GM12878 (cell line): Measurements from ENCODE around the gene VN1R5. TPM values are rescaled to one million over a fixed set of nuclear protein-coding genes. Genes with fewer than 3 reads are reported as not detected.

ENCODE experiments used
- BACH1 ChIP-seq: fragments of 450-650 bp; IDR thresholded peaks from 2 replicates; pipeline ENCODE4 v1.6.1; 2017; ENCODE audit warnings: mild to moderate bottlenecking, borderline replicate concordance
- CEBPB ChIP-seq, 2 experiments: fragments of 150-350 bp in 1 of 2; IDR thresholded peaks; 2 replicates each; pipeline ENCODE4 v1.6.1; 2012 to 2014; ENCODE audit warnings: low read depth in 2 of 2, low read length in 2 of 2, borderline replicate concordance in 1 of 2, inconsistent platforms in 1 of 2
- CREM ChIP-seq: IDR thresholded peaks from 2 replicates; pipeline ENCODE4 v1.6.1; 2014; ENCODE audit warnings: antibody characterized with exemption, low read depth
- EED ChIP-seq: sonication (generic); IDR thresholded peaks from 2 replicates; pipeline ENCODE4 v1.6.1; 2016; ENCODE audit warnings: antibody characterized with exemption, low read depth
- HDAC6 ChIP-seq: fragments of 200-600 bp; sonication (generic); IDR thresholded peaks from one replicate; pipeline ENCODE4 v1.8.0; 2017; ENCODE audit warnings: antibody characterized with exemption; ENCODE audit not compliant: unreplicated experiment
- HDGF ChIP-seq: fragments of 450-650 bp; IDR thresholded peaks from 2 replicates; pipeline ENCODE4 v1.6.1; 2016; ENCODE audit warnings: antibody characterized with exemption
- IRF4 ChIP-seq: IDR thresholded peaks from 2 replicates; pipeline ENCODE4 v1.6.1; 2011; ENCODE audit warnings: low read depth, low read length
- MEF2A ChIP-seq: IDR thresholded peaks from 2 replicates; pipeline ENCODE4 v1.6.1; 2011; ENCODE audit warnings: low read depth, mild to moderate bottlenecking, low read length, moderate library complexity; ENCODE audit not compliant: insufficient read depth
- MXI1 ChIP-seq: fragments of 150-350 bp; IDR thresholded peaks from 2 replicates; pipeline ENCODE4 v1.6.1; 2011; ENCODE audit warnings: low read depth, mild to moderate bottlenecking, inconsistent platforms, low read length, improper control_type of control experiment
- NR2F1 ChIP-seq: fragments of 450-650 bp; conservative IDR thresholded peaks from 2 replicates; pipeline ENCODE4 v1.6.1; 2017; ENCODE audit warnings: mild to moderate bottlenecking
- RAD21 ChIP-seq: IDR thresholded peaks from 2 replicates; pipeline ENCODE4 v1.6.1; 2011; ENCODE audit warnings: mild to moderate bottlenecking, low read depth, low read length, moderate library complexity; ENCODE audit not compliant: insufficient read depth
- RFX5 ChIP-seq: IDR thresholded peaks from 2 replicates; pipeline ENCODE4 v1.6.1; 2011; ENCODE audit warnings: low read depth, low read length, improper control_type of control experiment
- SIN3A ChIP-seq: IDR thresholded peaks from 2 replicates; pipeline ENCODE4 v1.6.1; 2012; ENCODE audit warnings: low read depth, low read length, improper control_type of control experiment
- SIX5 ChIP-seq: IDR thresholded peaks from 2 replicates; pipeline ENCODE4 v1.6.1; 2011; ENCODE audit warnings: mild to moderate bottlenecking, low read depth, low read length, moderate library complexity; ENCODE audit not compliant: severe bottlenecking
- SREBF2 ChIP-seq: IDR thresholded peaks from 2 replicates; pipeline ENCODE4 v1.6.1; 2012; ENCODE audit warnings: mild to moderate bottlenecking, low read length
- STAT3 ChIP-seq: IDR thresholded peaks from 2 replicates; pipeline ENCODE4 v1.6.1; 2011; ENCODE audit warnings: low read depth, low read length, improper control_type of control experiment
- SUPT20H ChIP-seq: IDR thresholded peaks from 2 replicates; pipeline ENCODE4 v1.6.1; 2011; ENCODE audit warnings: low read depth, mild to moderate bottlenecking, low read length, moderate library complexity, borderline replicate concordance; ENCODE audit not compliant: control insufficient read depth
- TARDBP ChIP-seq: IDR thresholded peaks from 2 replicates; pipeline ENCODE4 v1.6.1; 2016; ENCODE audit warnings: borderline replicate concordance
- TCF3 ChIP-seq: IDR thresholded peaks from 2 replicates; pipeline ENCODE4 v1.6.1; 2012; ENCODE audit warnings: low read depth, mild to moderate bottlenecking, low read length, borderline replicate concordance; ENCODE audit not compliant: insufficient read depth
- ZZZ3 ChIP-seq: IDR thresholded peaks from 2 replicates; pipeline ENCODE4 v1.6.1; 2011; ENCODE audit warnings: low read depth; ENCODE audit not compliant: control insufficient read depth, insufficient read length
- polyA plus RNA-seq, 11 experiments: library from polyadenylated mRNA; depleted of rRNA in 4 of 11; unstranded in 6 of 11; stranded (reverse) in 5 of 11; fragments of >200 nt; fragmentation: Nextera tagmentation in 4 of 11; fragmentation: Illumina TruSeq in 1 of 11; extraction: Ambion mirVana in 4 of 11; extraction: Trizol in 1 of 11; gene quantifications; 1 replicate in 1 of 11; 2 replicates in 10 of 11; pipeline versions ENCODE4 v1.2.1 to v1.2.3, GENCODE V29; 2011 to 2016; ENCODE audit warnings: inconsistent platforms in 2 of 11, missing spikeins in 2 of 11, low read depth in 1 of 11
- total RNA-seq, 4 experiments: library from RNA; depleted of rRNA in 3 of 4; stranded (reverse); fragments of >200 nt in 3 of 4; fragmentation: Illumina TruSeq in 1 of 4; extraction: Trizol in 1 of 4; gene quantifications; 2 replicates each; pipeline versions ENCODE4 v1.2.1 to v1.2.3, GENCODE V29; 2013 to 2021
- TF ChIP-seq, protein P1 (sequence below): fragments of 450-650 bp; IDR thresholded peaks from 2 replicates; pipeline ENCODE4 v1.6.1; 2014; ENCODE audit warnings: mild to moderate bottlenecking
- TF ChIP-seq, protein P2 (sequence below): IDR thresholded peaks from 2 replicates; pipeline ENCODE4 v1.6.1; 2011; ENCODE audit warnings: borderline replicate concordance, low read depth, mild to moderate bottlenecking, moderate library complexity, low read length; ENCODE audit not compliant: insufficient read depth, poor library complexity, severe bottlenecking
- TF ChIP-seq, protein P3 (sequence below): fragments of 450-650 bp; IDR thresholded peaks from 2 replicates; pipeline ENCODE4 v1.6.1; 2016; ENCODE audit warnings: mild to moderate bottlenecking, moderate library complexity, borderline replicate concordance
- TF ChIP-seq, protein P4 (sequence below): IDR thresholded peaks from 2 replicates; pipeline ENCODE4 v1.6.1; 2012; ENCODE audit warnings: low read depth, low read length, improper control_type of control experiment

The VN1R5 gene
- total and polyA plus RNA-seq, 10 of the 15 experiments (the other 5 are each of a cell fraction or from before 2014, with no cell fraction given), result not detected

DNA sequence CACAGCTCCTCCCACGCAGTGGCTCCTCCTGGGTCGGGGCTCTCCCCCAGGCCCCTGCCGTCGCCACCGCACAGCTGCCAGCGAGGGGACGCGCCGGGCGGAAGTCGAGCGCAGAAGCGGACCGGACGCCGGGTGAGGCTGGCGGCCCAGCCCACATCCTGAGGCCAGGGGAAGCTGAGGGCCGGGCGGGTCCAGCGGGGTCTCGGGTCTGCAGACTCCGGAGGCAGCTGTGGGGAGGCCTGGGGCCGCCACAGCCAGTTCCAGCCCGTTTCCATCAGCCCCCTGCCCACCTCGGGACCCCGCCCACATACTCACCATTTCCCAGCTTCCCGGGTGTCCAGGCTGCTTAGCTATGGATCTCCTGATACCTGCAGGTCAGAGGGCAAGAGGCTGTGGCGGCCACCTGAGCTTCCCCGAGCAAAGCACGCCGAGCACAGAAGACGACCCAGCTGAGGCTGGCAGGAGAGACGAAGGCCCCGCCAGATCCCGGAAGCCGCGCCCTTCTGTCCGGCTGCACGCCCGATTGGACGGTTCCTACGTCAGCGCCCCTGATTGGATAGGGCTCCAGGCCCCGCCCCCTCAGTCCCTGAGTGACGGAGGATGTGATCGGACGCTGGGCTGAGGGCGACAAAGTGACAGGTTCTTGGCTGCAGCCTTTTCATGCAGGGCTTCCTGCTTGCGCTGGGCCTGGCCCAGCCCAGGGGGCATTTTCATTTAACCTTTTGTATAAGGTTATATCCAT, 45.3 kb upstream of the VN1R5 start (continued):
- TF ChIP-seq, protein P1, sequence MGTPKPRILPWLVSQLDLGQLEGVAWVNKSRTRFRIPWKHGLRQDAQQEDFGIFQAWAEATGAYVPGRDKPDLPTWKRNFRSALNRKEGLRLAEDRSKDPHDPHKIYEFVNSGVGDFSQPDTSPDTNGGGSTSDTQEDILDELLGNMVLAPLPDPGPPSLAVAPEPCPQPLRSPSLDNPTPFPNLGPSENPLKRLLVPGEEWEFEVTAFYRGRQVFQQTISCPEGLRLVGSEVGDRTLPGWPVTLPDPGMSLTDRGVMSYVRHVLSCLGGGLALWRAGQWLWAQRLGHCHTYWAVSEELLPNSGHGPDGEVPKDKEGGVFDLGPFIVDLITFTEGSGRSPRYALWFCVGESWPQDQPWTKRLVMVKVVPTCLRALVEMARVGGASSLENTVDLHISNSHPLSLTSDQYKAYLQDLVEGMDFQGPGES, result peak; percentile 77
- no peak for TF ChIP-seq SUPT20H
- TF ChIP-seq, protein P2, sequence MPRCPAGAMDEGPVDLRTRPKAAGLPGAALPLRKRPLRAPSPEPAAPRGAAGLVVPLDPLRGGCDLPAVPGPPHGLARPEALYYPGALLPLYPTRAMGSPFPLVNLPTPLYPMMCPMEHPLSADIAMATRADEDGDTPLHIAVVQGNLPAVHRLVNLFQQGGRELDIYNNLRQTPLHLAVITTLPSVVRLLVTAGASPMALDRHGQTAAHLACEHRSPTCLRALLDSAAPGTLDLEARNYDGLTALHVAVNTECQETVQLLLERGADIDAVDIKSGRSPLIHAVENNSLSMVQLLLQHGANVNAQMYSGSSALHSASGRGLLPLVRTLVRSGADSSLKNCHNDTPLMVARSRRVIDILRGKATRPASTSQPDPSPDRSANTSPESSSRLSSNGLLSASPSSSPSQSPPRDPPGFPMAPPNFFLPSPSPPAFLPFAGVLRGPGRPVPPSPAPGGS, result peak; percentile 46
- no peak for TF ChIP-seq SIX5
- TF ChIP-seq ZZZ3, result no peak
- 0 out of 2 replicates have a peak, but pooled peaks have one; percentile 15 for TF ChIP-seq EED
- TF ChIP-seq, protein P3, sequence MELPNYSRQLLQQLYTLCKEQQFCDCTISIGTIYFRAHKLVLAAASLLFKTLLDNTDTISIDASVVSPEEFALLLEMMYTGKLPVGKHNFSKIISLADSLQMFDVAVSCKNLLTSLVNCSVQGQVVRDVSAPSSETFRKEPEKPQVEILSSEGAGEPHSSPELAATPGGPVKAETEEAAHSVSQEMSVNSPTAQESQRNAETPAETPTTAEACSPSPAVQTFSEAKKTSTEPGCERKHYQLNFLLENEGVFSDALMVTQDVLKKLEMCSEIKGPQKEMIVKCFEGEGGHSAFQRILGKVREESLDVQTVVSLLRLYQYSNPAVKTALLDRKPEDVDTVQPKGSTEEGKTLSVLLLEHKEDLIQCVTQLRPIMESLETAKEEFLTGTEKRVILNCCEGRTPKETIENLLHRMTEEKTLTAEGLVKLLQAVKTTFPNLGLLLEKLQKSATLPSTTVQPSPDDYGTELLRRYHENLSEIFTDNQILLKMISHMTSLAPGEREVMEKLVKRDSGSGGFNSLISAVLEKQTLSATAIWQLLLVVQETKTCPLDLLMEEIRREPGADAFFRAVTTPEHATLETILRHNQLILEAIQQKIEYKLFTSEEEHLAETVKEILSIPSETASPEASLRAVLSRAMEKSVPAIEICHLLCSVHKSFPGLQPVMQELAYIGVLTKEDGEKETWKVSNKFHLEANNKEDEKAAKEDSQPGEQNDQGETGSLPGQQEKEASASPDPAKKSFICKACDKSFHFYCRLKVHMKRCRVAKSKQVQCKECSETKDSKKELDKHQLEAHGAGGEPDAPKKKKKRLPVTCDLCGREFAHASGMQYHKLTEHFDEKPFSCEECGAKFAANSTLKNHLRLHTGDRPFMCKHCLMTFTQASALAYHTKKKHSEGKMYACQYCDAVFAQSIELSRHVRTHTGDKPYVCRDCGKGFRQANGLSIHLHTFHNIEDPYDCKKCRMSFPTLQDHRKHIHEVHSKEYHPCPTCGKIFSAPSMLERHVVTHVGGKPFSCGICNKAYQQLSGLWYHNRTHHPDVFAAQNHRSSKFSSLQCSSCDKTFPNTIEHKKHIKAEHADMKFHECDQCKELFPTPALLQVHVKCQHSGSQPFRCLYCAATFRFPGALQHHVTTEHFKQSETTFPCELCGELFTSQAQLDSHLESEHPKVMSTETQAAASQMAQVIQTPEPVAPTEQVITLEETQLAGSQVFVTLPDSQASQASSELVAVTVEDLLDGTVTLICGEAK, result peak; percentile 45; the same call in 1 of the 2 replicates
- TF ChIP-seq MEF2A, result no peak
- peak; percentile 88 for TF ChIP-seq HDGF
- no peak; the same call in 1 of the 2 replicates for TF ChIP-seq BACH1
- no peak for TF ChIP-seq STAT3
- TF ChIP-seq HDAC6, result peak; percentile 32
- TF ChIP-seq SIN3A, result peak; percentile 97
- no peak for TF ChIP-seq RAD21
- TF ChIP-seq TCF3, result peak; percentile 60; the same call in 1 of the 2 replicates
- no peak for TF ChIP-seq CEBPB (IDR thresholded peaks at IDR 0.05; ENCODE audit: borderline replicate concordance in 1 of 2, low read depth in 2 of 2, low read length in 2 of 2)
- TF ChIP-seq TARDBP, result no peak
- TF ChIP-seq, protein P4, sequence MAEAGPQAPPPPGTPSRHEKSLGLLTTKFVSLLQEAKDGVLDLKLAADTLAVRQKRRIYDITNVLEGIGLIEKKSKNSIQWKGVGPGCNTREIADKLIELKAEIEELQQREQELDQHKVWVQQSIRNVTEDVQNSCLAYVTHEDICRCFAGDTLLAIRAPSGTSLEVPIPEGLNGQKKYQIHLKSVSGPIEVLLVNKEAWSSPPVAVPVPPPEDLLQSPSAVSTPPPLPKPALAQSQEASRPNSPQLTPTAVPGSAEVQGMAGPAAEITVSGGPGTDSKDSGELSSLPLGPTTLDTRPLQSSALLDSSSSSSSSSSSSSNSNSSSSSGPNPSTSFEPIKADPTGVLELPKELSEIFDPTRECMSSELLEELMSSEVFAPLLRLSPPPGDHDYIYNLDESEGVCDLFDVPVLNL, result peak; percentile 86
- TF ChIP-seq CREM, result peak; percentile 77
- TF ChIP-seq RFX5, result peak; percentile 88
- TF ChIP-seq MXI1, result peak; percentile 91
- peak; percentile 71 for TF ChIP-seq NR2F1
- no peak for TF ChIP-seq SREBF2
- no peak for TF ChIP-seq IRF4
